PC-9 (cell line): ENCODE results near the gene GARNL3.

Experiments used
- CTCF ChIP-seq: fragments of 200-600 bp; sonication (generic); conservative IDR thresholded peaks from 2 replicates; pipeline ENCODE4 v1.6.1; 2017; ENCODE audit warnings: mixed run types, antibody characterized with exemption, mild to moderate bottlenecking, moderate library complexity
- EZH2 ChIP-seq: fragments of 200-600 bp; sonication (generic); IDR thresholded peaks from 2 replicates; pipeline ENCODE4 v1.8.0; 2017; ENCODE audit warnings: antibody characterized with exemption, low read depth

GRCh38 chr9:127393645-127394044 lies 129.1 kb downstream of the GARNL3 start:
- no peak for TF ChIP-seq CTCF
- no peak for TF ChIP-seq EZH2
